Liver (tissue), 9 donors: ENCODE results near the gene ZNF492. TPM values are rescaled to one million over a fixed set of nuclear protein-coding genes. Genes with fewer than 3 reads are reported as not detected.

Experiments used
- DNase-seq: peaks from one replicate; pipeline ENCODE4 v3.0.0-alpha.2; 2017; ENCODE audit warnings: low spot score
- H3K27ac ChIP-seq, 2 donors: one replicate each; pipeline ENCODE4 v1.7.0; 2013; ENCODE audit warnings: inconsistent platforms in 2 of 2, low read length in 2 of 2, control low read depth in 1 of 2, low read depth in 1 of 2, mild to moderate bottlenecking in 1 of 2
- H3K27me3 ChIP-seq, 4 donors: one replicate each; pipeline versions ENCODE4 v1.6.1 to v1.7.0; 2013; ENCODE audit warnings: low read length in 3 of 4, inconsistent platforms in 1 of 4, mild to moderate bottlenecking in 1 of 4, moderate library complexity in 1 of 4; ENCODE audit not compliant: control insufficient read depth in 4 of 4, insufficient read depth in 4 of 4
- H3K36me3 ChIP-seq, 4 donors: one replicate each; pipeline versions ENCODE4 v1.6.1 to v1.7.0; 2013; ENCODE audit warnings: low read length in 3 of 4, mild to moderate bottlenecking in 3 of 4, low read depth in 1 of 4, moderate library complexity in 1 of 4; ENCODE audit not compliant: control insufficient read depth in 4 of 4, insufficient read depth in 3 of 4
- H3K4me1 ChIP-seq, 4 donors: one replicate each; pipeline versions ENCODE4 v1.6.1 to v1.7.0; 2013; ENCODE audit warnings: low read length in 3 of 4, mild to moderate bottlenecking in 3 of 4, moderate library complexity in 1 of 4; ENCODE audit not compliant: control insufficient read depth in 4 of 4, insufficient read depth in 4 of 4
- H3K4me3 ChIP-seq, 3 donors: one replicate each; pipeline versions ENCODE4 v1.6.1 to v1.7.0; 2013; ENCODE audit warnings: low read length in 3 of 3, control low read depth in 1 of 3, low read depth in 1 of 3, mild to moderate bottlenecking in 1 of 3
- H3K9ac ChIP-seq, 2 donors: one replicate each; pipeline ENCODE4 v1.7.0; 2013; ENCODE audit warnings: low read length in 2 of 2, mild to moderate bottlenecking in 2 of 2, moderate library complexity in 2 of 2, control low read depth in 1 of 2, low read depth in 1 of 2
- H3K9me3 ChIP-seq, 4 donors: one replicate each; pipeline versions ENCODE4 v1.6.1 to v1.7.0; 2013; ENCODE audit warnings: low read length in 3 of 4; ENCODE audit not compliant: control insufficient read depth in 4 of 4
- EGR1 ChIP-seq, 2 donors: IDR thresholded peaks; 2 replicates each; pipeline ENCODE4 v1.6.1; 2016 to 2018; ENCODE audit warnings: antibody characterized with exemption in 2 of 2, low read depth in 2 of 2
- FOXA1 ChIP-seq: IDR thresholded peaks from 2 replicates; pipeline ENCODE4 v1.6.1; 2016; ENCODE audit warnings: antibody characterized with exemption
- HNF4A ChIP-seq, 2 donors: conservative IDR thresholded peaks; 2 replicates each; pipeline ENCODE4 v1.6.1; 2016; ENCODE audit warnings: antibody characterized with exemption in 2 of 2, mild to moderate bottlenecking in 2 of 2
- HNF4G ChIP-seq: IDR thresholded peaks from 2 replicates; pipeline ENCODE4 v1.6.1; 2016; ENCODE audit warnings: antibody characterized with exemption
- JUND ChIP-seq, 2 donors: IDR thresholded peaks; 2 replicates each; pipeline ENCODE4 v1.6.1; 2016; ENCODE audit warnings: antibody characterized with exemption in 2 of 2
- RAD21 ChIP-seq, 2 donors: IDR thresholded peaks; 2 replicates each; pipeline ENCODE4 v1.6.1; 2016; ENCODE audit warnings: antibody characterized with exemption in 2 of 2, mild to moderate bottlenecking in 2 of 2
- RXRA ChIP-seq, 2 donors: IDR thresholded peaks; 2 replicates each; pipeline ENCODE4 v1.6.1; 2017 to 2018; ENCODE audit warnings: antibody characterized with exemption in 2 of 2, mild to moderate bottlenecking in 1 of 2
- SP1 ChIP-seq: IDR thresholded peaks from 2 replicates; pipeline ENCODE4 v1.6.1; 2018; ENCODE audit warnings: antibody characterized with exemption, mild to moderate bottlenecking
- TAF1 ChIP-seq: conservative IDR thresholded peaks from 2 replicates; pipeline ENCODE4 v1.6.1; 2016; ENCODE audit warnings: antibody characterized with exemption, mild to moderate bottlenecking
- YY1 ChIP-seq: IDR thresholded peaks from 2 replicates; pipeline ENCODE4 v1.6.1; 2016; ENCODE audit warnings: antibody characterized with exemption, mild to moderate bottlenecking
- WGBS: extraction: QIAGEN DNeasy Blood & Tissue Kit; methylation state at CpG from one replicate; pipeline ENCODE4 v1.1.7; 2013; 5-methylcytosine and 5-hydroxymethylcytosine counted together
- polyA plus RNA-seq, 2 donors: library from polyadenylated mRNA; stranded (reverse) in 1 of 2; unstranded in 1 of 2; fragments of 200-250 nt in 1 of 2; fragments of >200 nt in 1 of 2; fragmentation: Nextera tagmentation in 1 of 2; extraction: Ambion mirVana in 1 of 2; gene quantifications; one replicate each; pipeline versions ENCODE4 v1.2.1 to v1.2.3, GENCODE V29; 2013 to 2015
- total RNA-seq, 2 donors: library from RNA; depleted of rRNA; stranded (reverse); fragments of >200 nt; gene quantifications; one replicate each; pipeline ENCODE4 v1.2.3, GENCODE V29; 2014
- TF ChIP-seq, protein P1 (sequence below): IDR thresholded peaks from 2 replicates; pipeline ENCODE4 v1.6.1; 2016; ENCODE audit warnings: antibody characterized with exemption, mild to moderate bottlenecking
- TF ChIP-seq, protein P2 (sequence below): IDR thresholded peaks from 2 replicates; pipeline ENCODE4 v1.6.1; 2016; ENCODE audit warnings: antibody characterized with exemption
- donor health status: healthy.
- donor health status: healthy.
- donor health status: healthy.
- donor health status: healthy.
- donor health status: healthy.

ZNF492 gene
- total and polyA plus RNA-seq, 4 donors, result under 0.01 to 2.4 (median 0.01) TPM; not detected in 1

DNA sequence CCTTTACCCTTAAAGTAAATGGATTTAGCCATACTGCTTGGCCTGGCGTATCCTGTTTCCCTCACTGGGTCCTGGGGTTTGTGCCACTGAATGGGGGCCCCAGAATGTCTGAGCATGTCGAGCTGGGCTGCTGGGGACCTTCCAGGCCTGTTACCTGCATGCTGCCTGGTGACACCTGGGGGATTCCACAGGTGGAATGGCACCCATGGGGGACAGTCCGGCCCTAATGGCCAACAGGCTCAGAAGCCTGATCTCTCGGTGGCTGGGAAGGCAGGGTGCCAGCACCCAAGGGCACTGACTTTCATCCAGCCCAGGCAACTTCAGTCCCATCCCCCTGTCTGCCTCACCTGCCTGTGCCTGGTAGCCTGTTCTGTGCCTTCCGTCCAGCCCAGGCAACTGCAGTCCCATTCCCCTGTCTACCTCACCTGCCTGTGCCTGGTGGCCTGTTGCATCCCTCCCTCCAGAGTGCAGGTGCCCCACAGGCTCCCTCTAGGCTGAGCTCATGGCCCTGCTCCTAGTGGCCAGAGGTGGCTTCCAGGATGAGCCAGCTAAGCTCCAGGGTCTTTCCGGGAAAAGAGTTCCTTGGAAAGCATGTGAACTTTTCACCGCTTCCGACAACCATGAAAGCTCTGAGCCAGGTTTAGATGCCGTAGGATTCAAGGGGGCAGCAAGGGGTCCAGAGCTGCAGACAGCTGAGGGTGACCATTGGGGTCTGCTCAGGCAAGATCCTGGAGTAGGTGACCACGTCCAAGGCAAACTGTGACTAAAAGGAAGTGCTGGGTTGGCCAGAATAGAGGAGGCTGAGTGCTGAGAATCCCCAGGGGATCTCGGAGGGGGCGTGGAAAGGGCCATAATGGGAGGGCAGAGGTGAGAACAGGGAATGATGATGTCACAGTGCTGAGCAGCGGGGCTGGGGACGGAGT lies 30.3 kb upstream of the ZNF492 start:
- DNase-seq, result no peak
- Histone ChIP-seq H3K27me3 (no peaks in the 10 kb centered on the region), H3K4me1 (no peaks in the 10 kb centered on the region), H3K9ac (no peak overlapping the region), H3K36me3 (no peaks in the 10 kb centered on the region), H3K9me3 (peaks cover 0 to 6% (median under 1%) of the 10 kb centered on the region in 4 donors), H3K4me3 (no peak overlapping the region), H3K27ac (no peak overlapping the region)
- TF ChIP-seq, protein P1, sequence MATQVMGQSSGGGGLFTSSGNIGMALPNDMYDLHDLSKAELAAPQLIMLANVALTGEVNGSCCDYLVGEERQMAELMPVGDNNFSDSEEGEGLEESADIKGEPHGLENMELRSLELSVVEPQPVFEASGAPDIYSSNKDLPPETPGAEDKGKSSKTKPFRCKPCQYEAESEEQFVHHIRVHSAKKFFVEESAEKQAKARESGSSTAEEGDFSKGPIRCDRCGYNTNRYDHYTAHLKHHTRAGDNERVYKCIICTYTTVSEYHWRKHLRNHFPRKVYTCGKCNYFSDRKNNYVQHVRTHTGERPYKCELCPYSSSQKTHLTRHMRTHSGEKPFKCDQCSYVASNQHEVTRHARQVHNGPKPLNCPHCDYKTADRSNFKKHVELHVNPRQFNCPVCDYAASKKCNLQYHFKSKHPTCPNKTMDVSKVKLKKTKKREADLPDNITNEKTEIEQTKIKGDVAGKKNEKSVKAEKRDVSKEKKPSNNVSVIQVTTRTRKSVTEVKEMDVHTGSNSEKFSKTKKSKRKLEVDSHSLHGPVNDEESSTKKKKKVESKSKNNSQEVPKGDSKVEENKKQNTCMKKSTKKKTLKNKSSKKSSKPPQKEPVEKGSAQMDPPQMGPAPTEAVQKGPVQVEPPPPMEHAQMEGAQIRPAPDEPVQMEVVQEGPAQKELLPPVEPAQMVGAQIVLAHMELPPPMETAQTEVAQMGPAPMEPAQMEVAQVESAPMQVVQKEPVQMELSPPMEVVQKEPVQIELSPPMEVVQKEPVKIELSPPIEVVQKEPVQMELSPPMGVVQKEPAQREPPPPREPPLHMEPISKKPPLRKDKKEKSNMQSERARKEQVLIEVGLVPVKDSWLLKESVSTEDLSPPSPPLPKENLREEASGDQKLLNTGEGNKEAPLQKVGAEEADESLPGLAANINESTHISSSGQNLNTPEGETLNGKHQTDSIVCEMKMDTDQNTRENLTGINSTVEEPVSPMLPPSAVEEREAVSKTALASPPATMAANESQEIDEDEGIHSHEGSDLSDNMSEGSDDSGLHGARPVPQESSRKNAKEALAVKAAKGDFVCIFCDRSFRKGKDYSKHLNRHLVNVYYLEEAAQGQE, result no peak
- TF ChIP-seq RAD21 (IDR thresholded peaks at IDR 0.05) (no peak), TAF1 (no peak), EGR1 (IDR thresholded peaks at IDR 0.05; ENCODE audit: low read depth in 2 of 2) (no peak), HNF4G (no peak), JUND (IDR thresholded peaks at IDR 0.05) (no peak), FOXA1 (no peak), YY1 (no peak), HNF4A (conservative IDR thresholded peaks at IDR 0.05) (no peak)
- TF ChIP-seq, protein P2, sequence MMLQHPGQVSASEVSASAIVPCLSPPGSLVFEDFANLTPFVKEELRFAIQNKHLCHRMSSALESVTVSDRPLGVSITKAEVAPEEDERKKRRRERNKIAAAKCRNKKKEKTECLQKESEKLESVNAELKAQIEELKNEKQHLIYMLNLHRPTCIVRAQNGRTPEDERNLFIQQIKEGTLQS, result no peak
- 68% methylated on average over 14 of the region's 14 CpGs for WGBS

DNA sequence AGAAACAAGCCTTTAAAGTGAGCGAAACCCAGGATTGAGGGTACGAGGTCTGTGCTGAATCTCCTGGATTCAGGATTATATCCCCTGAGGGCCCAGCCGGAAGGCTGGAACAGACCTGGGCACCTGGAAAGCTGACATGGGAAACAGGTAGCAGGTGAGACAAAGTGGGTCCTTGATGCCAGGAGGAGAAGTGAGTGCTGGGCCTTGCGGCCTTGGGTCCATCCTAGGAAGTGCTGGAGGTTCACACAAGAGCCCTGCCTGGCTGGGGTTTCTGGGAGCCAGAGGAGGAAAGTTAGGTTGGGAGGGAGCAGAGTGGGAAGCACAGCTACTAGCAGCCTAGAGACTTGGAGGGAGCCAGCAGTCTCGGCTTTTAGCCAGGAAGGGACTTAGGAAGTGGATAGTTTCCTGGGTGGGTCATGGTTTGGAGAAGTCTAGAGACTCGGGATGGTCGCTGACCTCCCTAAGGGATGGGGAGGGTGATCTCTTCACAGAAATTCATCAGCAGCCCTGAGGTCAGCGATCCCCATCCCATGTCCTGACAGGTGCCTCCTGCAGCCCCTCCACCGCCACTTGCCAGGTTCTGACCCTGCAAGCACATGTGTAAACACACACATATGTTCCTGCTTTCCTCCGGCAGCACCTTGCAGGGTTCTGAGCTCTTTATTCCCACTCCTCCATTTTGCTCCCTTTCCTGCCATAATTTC lies 29.4 kb upstream of the ZNF492 start:
- no peak for DNase-seq
- no peak overlapping the region for H3K27ac ChIP-seq
- 72% methylated on average over 10 of the region's 10 CpGs for WGBS
- TF ChIP-seq, protein P1, result no peak
- TF ChIP-seq HNF4G (no peak), RXRA (IDR thresholded peaks at IDR 0.05) (no peak), SP1 (no peak), HNF4A (conservative IDR thresholded peaks at IDR 0.05) (no peak)
- TF ChIP-seq, protein P2, result no peak
- no peaks in the 10 kb centered on the region for H3K36me3 ChIP-seq
- no peaks in the 10 kb centered on the region for H3K4me1 ChIP-seq
- H3K9ac ChIP-seq, result no peak overlapping the region
- H3K4me3 ChIP-seq, result no peak overlapping the region
- peaks cover 0 to 6% (median under 1%) of the 10 kb centered on the region in 4 donors for H3K9me3 ChIP-seq
- H3K27me3 ChIP-seq, result no peaks in the 10 kb centered on the region
